OCI-LY3 (cell line): Measurements from ENCODE around the gene ABL2.

Source experiments
- EZH2phosphoT487 ChIP-seq: fragments of 200-600 bp; shearing (Covaris generic); IDR thresholded peaks from 2 replicates; pipeline ENCODE4 v1.6.1; 2018; ENCODE audit warnings: antibody characterized with exemption, mixed run types, low read depth
- TF ChIP-seq, protein P1 (sequence below): fragments of 200-600, 300-600 bp; sonication (generic); IDR thresholded peaks from 2 replicates; pipeline ENCODE4 v1.5.1; 2014; ENCODE audit warnings: antibody characterized with exemption, low read length, low read depth

DNA sequence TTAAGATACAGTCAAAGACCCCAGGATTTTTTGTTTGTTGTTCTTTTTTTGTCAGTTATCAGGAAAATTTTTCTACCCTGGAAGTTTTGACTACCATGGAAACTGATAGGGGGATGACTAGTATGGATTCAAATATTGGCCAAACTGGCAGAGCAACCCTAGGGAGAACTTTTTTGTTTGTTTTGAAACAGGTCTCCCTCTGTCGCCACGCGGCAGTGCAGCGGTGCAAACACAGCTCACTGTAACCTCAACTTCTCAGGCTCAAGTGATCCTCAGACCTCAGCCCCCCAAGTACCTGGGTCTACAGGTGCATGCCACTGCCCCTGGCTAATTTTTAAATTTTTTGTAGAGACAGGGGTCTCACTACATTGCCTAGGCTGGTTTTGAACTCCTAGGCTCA is 101.0 kb downstream of the ABL2 start:
- TF ChIP-seq, protein P1, sequence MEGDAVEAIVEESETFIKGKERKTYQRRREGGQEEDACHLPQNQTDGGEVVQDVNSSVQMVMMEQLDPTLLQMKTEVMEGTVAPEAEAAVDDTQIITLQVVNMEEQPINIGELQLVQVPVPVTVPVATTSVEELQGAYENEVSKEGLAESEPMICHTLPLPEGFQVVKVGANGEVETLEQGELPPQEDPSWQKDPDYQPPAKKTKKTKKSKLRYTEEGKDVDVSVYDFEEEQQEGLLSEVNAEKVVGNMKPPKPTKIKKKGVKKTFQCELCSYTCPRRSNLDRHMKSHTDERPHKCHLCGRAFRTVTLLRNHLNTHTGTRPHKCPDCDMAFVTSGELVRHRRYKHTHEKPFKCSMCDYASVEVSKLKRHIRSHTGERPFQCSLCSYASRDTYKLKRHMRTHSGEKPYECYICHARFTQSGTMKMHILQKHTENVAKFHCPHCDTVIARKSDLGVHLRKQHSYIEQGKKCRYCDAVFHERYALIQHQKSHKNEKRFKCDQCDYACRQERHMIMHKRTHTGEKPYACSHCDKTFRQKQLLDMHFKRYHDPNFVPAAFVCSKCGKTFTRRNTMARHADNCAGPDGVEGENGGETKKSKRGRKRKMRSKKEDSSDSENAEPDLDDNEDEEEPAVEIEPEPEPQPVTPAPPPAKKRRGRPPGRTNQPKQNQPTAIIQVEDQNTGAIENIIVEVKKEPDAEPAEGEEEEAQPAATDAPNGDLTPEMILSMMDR = no peak
- no peak for TF ChIP-seq EZH2phosphoT487
